Activated CD4-positive, CD25-positive, alpha-beta regulatory T cell treated with anti-CD3 and anti-CD28 coated beads, Interleukin-2, amount 50 U/mL, for 16 hours (primary cell): ENCODE results near the gene CMTM6.
A peak's percentile ranks its signal among the peaks of the same experiment; 100 is the strongest.
"Not testable (repeated sequence)": the region's sequence is repeated elsewhere in the genome, so short reads cannot be mapped to it uniquely, and the experiment has no call there.

ENCODE experiments used
- DNase-seq: peaks from one replicate; pipeline ENCODE4 v3.0.0-alpha.2; 2020; ENCODE audit warnings: low read depth, low spot score

CMTM6 gene

DNA sequence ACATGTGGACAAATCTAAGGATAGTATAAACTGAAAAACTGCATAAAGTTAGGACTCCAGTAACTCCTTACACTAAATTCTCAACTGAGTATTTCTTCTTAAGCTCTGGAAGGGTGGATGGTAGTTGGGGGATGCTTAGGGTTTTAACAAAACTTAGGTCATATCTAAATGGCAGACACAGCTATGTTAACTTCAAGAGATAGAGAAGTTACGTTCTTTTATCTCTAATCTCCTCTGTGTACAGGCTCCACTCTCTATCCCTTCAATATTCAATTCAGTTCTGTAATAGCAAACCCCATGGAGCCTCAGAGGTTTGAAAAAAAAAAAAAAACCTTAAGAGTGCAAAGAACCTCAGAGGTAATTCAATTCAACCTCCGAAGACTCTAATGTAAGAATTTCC is 3.1 kb downstream of the CMTM6 start:
- no peak for DNase-seq

GRCh38 chr3:32498992-32499391 is 3.7 kb downstream of the CMTM6 start:
- DNase-seq, result no peak

DNA sequence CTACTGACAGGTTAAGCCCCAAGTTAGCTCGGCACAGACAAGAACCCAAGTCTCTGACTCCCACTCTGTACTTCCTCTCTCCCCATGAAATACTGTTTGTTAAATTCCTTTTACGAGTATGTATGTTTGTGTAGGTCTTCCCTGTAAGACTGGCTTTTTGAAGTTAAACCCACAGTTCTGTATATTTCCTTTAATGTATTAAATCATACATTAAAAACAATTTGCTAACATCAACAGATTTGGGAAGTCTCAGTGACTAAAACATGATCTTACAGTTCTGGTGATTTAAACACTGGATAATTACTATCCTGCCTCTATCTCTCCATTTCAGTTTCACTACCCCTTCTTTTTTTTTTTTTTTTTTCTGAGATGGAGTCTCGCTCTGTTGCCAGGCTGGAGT is 4.4 kb downstream of the CMTM6 start:
- DNase-seq, result no peak

- no peak for DNase-seq
Measured at GRCh38 chr3:32495609-32496008, 7.0 kb downstream of the CMTM6 start.

GRCh38 chr3:32495085-32495484 is 7.6 kb downstream of the CMTM6 start:
- DNase-seq, result no peak

- no peak for DNase-seq
Measured at GRCh38 chr3:32493437-32494414, 8.9 kb downstream of the CMTM6 start.

DNA sequence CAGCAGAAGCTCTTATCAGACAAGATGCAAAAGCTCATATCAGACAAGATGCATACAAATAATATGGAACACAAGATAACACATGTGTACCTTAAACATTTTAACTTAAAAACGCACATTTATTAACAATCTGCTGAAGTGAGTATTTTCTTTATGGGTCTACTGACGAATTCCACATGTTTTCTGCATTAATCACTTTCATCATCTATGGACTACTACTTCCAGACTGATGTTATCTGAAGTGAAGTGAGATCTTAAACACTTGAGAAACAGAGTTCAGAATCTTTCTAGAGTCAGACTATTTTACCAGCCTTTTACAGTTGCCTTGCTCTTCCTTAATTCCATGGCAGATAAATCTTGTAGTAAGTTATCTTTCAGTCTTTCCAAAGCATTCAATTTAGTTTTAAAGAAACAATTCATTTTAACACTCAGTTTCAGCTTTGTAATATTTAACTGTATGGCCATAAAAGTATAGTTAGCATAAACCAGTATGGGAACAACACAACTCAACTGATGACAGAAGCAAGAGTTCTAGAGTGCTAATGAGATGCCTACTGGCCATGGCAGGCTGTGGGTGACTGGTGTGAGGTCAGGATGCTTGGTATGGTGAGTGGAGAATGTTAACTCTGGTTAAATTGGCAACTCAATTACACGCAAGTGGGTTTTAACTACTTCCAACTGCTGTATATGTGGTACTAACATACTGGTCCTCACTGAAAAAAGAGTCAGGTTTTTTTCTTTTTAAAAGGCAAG is 9.8 kb downstream of the CMTM6 start:
- no peak for DNase-seq

DNA sequence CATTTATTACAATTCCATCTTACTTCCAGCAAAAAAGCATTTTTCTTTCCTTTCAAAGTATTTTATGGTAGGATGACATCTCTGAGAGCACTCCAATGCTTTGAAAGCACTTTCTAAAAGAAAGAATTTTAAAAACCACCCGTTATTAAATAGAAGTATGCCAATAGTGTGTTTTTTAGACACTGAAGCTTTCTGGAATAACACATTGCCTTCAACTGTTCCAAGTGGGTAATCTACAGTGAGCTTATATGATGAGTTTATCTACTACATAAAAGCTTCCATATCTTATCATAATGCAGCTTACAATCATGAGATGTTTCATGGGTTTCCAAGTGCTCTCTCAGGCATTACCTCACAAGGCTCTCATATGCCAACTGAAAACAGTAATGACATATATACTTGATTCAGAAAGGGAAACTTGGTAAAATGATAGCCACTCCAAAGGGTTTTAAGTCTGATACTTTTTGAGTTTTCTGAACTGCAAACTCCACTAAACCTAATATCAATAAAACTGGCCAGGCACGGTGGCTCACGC is 14.1 kb downstream of the CMTM6 start:
- no peak for DNase-seq

DNA sequence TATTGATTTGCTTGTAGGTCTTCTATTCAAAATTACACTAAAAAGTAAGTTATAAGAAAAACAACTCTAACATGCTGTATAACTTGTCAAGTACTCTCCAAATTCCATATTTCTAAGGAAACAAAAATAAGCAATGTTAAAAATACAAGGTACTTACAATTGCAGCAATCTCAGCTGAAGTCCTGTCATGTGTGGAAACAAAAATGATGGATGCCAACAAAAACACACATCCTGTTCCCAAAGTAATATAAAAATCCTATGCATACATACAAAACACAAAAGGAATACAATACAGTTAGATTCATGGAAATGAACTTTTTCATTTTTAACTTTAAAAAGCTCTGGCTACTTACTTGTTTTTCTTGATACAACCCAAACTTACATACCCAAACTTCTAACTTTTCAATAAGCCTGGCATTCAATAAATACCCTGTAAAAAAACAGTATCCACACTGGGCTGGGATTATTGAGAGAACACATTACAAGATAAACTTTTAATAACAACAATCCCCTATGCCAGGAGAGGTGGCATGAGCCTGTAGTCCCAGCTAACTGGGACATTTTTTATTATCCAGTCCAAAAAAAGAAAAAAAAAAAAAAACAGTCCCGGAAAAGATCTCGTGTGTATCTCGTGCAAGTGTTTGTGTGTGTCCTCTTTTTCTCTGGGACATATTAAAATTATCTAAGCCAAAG is 14.7 kb downstream of the CMTM6 start:
- no peak for DNase-seq

DNA sequence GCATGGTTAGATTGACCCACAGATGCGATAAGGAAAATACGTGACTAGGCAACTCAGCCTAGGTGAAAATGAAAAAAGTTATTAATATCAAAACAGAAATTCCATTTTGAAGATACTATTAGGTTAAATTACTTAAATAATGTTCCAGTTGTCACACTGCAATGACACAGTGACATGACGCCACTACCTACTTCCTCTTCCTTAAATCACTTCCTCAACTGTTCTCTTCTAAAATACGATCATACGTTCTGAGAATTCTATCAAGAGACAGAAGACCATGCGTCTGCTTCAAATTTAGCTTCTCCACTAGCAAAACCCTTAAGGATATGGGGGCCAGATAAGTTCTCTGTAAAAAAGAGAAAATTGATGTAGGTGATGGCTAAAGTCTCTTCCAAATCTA is 18.2 kb downstream of the CMTM6 start:
- no peak for DNase-seq

DNA sequence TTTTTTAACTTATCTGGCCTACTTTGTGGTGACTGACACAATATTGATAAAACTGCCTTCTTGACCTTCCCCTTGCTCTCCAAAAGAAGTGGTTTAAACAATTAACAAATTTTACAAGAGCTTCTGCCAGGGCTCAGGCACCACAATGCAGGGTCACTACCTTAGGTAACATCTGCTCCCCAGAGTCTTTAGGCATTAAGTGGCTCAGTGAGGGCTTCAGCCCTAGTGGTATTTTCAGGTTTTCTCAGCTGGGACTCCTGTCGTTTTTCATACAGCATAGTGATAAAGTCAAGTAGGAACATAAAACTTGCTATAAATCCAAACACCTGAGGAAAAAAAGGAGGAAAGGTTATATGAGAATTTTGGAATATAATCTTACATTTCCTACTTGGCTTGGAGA is 18.9 kb downstream of the CMTM6 start:
- DNase-seq, result no peak

- DNase-seq, result no peak
Measured at GRCh38 chr3:32482693-32483092, 20.0 kb downstream of the CMTM6 start.

DNA sequence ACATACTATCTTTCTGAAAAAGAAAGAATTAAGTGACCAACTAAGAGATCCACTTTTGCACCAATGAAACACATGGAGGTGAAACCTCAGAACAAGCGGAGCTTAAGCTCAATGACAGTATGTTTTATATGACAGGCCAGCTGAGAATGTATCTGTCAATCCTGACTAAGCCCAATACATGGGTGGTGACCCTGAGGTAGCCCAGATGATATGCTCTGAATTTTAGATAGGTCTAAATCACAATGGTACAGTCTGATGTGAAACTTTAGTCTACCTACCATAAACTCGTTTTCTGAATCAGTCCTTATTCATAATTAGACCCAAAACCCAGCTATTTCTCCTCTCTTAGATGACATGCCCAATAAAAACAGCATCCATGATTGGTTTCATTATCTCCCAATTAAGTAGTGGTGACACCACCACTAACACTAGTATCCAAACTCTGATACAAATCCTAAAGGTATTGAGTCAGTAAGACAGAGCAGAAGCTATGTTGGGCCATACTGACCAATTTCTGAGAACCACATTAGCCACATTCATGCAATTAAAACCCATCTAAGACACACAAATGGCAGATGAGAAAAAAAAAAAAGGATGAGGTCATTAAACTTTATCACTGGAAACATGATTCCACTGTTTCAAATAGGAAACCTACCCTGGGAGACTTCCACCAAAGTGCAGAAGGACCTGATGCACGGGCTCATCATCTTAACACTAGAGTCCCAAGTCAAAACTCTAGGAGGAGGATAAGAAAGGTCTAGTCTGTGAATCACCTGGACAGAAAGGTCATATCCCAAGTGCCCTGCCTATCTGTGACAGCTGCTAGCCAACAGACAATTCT is 20.6 kb downstream of the CMTM6 start:
- DNase-seq, result no peak

DNA sequence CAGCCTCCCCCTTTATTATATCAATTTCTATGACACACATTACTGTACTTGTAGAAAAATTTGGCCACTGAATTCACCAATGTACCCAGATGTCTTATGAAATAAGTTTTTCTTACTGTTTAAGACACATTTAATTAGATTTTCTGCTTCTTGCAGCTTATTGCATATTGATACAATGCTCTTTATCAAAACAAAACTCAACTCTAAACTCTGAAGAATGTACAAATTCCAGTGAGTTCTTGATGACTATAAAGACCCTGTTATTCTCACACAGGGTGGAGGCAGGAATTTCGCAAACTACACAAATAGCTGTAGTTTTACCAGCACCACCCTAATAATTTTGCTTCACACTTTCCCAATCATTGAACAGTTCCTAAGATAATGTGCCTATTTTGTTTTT is 22.0 kb downstream of the CMTM6 start:
- DNase-seq, result no peak

GRCh38 chr3:32474201-32474600 is 28.5 kb downstream of the CMTM6 start:
- no peak for DNase-seq

GRCh38 chr3:32472151-32472550 is 30.5 kb downstream of the CMTM6 start:
- not testable (repeated sequence) for DNase-seq

GRCh38 chr3:32471246-32471645 is 31.4 kb downstream of the CMTM6 start:
- no peak for DNase-seq

GRCh38 chr3:32470362-32470761 is 32.3 kb downstream of the CMTM6 start:
- DNase-seq, result no peak

- no peak for DNase-seq
Measured at GRCh38 chr3:32469151-32469874, 33.3 kb downstream of the CMTM6 start.

GRCh38 chr3:32467333-32468070 is 35.1 kb downstream of the CMTM6 start:
- DNase-seq, result peak; percentile 61
